HG03575 (cell line): ENCODE data around the gene GSTM3.
"Not testable (repeated sequence)": the region's sequence is repeated elsewhere in the genome, so short reads cannot be mapped to it uniquely, and the experiment has no call there.

Experiments
- ATAC-seq: cut with Tn5 transposase; IDR thresholded peaks from one replicate; pipeline ENCODE4 v1.9.1; 2021; ENCODE audit not compliant: unreplicated experiment, insufficient number of reproducible peaks, low FRiP score; ENCODE audit errors: extremely low read depth

Gene GSTM3

DNA sequence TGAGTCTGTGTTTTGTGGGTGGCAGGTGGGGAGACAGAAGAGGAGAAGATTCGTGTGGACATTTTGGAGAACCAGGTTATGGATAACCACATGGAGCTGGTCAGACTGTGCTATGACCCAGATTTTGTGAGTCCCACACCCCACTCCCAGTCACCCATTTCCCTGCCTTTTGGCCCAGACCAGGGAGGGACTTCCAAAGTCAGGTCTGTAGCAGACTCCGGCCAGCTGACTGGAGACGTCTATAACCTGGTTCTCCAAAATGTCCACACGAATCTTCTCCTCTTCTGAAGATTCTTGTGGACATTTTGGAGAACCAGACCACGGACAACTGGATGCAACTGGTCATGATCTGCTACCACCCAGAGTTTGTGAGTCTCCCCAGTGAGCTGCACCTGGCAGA, 27.2 kb downstream of the GSTM3 start:
- ATAC-seq = no peak

DNA sequence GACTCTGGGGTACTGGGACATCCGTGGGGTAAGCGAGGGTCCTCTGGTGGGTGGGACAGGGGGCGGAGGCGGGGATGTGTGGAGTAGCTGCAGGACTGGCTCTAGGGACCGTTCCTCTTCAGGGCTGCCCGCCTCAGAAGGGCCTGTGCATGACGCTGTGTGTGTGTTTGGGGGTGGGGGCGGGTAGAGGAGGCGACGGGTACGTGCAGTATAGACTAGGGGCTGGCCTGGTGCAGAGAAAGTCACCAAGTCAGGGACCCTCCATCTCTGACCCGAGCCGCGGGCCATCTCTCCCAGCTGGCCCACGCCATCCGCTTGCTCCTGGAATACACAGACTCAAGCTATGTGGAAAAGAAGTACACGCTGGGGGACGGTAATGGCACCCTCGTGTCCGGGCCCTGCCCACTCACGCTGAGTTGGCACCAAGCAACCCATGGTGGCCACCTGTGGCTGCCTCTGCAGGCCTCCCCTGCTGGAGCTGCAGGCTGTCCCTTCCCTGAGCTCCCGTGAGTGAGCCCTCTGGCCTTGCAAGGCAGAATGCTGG, 28.4 kb downstream of the GSTM3 start:
- no peak for ATAC-seq

DNA sequence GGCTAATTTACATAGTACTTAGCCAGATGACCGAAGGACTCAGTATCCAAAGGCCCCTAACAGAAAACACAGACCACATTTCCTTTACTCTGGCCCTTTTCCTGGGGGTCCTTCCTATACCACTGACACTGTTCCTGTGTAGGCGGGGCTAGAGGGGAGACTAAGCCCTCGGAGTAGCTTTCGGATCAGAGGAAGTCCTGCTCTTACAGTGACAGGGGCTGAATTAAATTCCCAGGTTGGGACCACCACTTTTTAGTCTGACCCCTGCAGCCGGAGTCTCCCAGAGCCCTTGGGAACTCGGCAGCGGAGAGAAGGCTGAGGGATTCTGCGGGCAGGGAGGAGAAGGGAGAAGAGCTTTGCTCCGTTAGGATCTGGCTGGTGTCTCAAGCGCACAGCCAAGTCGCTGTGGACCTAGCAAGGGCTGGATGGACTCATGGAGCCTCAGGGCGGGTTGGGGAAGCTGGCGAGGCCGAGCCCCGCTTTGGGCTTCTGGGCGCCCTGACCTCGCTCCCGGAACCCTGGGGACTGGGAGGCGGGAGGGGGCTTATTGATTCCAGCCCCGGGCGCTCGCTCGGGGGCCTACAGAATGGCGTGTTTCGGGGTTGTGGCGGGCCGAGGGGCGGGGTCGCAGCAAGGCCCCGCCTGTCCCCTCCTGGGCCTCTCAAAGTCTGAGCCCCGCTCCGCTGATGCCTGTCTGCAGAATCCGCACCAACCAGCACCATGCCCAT, 29.1 kb downstream of the GSTM3 start, which contains the start of gene GSTM5:
TSS of gene GSTM5 (plus strand) at position 659 of the 728 bp plus-strand sequence. CDS start at position 721, 62 bp downstream.
- not testable (repeated sequence) for ATAC-seq

DNA sequence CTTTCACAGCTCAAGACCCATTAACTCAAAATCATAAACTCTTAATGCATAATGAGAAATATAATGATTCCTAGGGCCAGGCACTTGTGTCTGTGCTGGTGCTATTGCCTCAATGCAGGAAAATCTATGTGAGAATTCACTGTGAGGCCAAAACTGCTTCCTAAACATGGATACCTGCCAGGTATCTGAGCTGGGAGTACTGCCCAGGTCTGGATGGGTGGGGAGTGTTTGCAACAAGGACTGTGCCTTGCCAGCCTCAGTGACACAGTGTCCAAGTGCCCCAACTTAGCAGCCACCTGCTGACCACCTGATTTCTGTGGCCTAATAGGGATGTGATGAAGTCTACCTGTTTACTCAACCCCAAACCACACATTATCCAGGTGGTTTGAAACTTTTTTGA, 31.0 kb downstream of the GSTM3 start:
- ATAC-seq = not testable (repeated sequence)

DNA sequence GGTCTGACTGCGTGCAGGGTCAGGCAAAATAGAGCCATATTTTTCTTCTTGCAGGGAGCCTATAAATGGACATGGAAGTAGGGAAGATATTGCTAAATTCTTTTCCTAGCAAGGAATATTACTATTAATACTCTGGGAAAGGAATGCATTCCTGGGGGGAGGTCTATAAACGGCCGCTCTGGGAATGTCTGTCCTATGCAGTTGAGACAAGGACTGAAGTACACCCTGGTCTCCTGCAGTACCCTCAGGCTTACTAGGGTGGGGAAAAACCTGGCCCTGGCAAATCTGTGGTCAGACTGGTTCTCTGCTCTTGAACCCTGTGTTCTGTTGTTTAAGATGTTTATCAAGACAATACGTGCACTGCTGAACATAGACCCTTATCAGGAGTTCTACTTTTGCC, 31.9 kb downstream of the GSTM3 start:
- not testable (repeated sequence) for ATAC-seq

DNA sequence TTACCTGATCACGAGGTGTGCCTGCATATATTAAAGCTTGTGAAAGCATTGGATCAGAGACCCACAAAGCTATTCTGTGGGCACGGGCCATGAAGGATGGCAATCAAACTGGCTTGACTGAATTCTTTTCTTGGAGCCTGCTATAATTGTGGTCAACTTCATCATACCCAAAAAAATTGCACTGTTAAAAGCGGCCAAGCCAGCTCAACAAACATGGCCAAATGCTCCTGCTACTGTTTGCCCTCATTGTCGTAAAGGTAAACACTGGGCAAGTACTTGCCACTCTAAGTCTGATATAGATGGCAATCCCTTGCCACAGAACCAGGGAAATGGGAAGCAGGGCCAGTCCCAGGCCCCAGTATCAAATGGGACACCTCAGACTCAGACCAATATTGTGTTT, 35.4 kb downstream of the GSTM3 start:
- ATAC-seq = no peak

DNA sequence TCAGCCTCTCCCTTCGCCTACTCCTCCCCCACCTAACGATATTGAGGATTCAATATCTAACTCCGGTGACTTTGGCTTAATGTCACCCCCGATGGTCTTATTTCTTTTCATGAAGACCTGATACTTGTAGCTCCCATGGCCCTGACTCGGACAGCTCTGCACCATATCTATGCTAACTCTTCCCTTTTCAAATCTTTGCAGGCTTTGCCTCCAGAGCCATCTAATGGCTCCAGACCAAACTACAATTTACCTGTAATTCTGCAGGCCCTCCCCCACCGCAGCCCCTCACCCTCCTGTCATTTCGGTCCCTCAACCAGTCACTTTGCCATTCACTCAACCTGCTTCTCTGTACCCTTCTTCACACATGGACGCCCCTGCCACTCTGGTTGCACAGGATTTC, 36.7 kb downstream of the GSTM3 start:
- no peak for ATAC-seq

DNA sequence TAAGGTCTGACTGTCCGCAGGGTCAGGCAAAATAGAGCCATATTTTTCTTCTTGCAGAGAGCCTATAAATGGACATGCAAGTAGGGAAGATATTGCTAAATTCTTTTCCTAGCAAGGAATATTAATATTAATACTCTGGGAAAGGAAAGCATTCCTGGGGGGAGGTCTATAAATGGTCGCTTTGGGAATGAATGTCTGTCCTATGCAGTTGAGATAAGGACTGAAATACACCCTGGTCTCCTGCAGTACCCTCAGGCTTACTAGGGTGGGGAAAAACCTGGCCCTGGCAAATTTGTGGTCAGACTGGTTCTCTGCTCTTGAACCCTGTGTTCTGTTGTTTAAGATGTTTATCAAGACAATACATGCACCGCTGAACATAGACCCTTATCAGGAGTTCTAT, 37.9 kb downstream of the GSTM3 start:
- ATAC-seq = not testable (repeated sequence)

DNA sequence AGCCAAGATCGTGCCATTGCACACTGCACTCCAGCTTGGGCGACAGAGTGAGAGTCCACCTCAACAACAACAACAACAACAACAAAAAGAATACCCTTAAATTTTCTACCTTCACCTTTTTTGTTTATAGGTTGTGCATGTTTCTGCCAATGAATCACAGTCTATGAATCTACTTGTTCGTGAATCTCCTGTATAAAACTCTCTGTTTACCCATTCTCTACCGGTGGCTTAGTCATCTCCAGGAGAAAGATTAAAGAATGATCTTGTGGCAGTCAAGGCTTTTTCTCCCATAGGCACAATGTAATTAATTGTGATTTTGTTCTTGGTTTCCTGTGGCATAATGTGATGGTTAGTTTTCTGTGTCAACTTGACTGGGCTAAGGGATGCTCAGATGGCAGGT, 43.0 kb downstream of the GSTM3 start:
- ATAC-seq = not testable (repeated sequence)

DNA sequence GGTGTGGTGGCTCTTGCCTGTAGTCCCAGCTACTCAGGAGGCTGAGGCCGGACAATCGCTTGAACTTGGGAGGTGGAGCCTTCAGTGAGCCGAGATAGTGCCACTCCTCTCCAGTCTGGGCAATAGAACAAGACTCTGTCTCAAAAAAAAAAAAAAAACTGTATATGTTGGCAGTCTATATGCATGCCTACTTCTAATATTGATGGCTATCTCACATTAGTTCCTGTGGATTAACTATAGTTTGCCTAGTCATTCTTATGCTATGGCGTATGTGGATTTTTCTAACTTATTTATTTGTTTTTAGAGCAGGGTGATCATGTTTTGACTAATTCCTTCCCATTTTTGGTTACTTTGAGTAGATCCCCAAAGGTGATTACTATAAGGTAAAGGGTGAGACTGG, 43.8 kb downstream of the GSTM3 start:
- no peak for ATAC-seq

DNA sequence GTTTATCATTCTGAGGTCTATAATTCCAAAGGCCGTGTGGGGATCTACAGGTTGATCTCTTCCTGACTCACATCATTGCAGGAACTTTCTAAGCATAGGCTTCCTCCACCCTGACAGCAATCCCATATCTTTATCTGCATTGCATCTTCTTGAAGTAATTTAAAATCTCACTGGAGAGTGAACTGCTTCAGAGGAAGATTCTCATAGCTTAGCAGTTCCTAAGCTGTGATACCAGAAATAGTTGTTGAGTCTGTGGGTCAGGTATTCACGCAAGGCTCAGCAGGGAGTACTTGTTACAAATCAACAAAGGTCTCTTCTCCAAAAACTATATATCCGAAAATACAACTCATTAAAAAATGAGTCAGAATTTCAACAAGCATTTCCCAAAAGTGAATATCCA, 45.7 kb downstream of the GSTM3 start:
- not testable (repeated sequence) for ATAC-seq

DNA sequence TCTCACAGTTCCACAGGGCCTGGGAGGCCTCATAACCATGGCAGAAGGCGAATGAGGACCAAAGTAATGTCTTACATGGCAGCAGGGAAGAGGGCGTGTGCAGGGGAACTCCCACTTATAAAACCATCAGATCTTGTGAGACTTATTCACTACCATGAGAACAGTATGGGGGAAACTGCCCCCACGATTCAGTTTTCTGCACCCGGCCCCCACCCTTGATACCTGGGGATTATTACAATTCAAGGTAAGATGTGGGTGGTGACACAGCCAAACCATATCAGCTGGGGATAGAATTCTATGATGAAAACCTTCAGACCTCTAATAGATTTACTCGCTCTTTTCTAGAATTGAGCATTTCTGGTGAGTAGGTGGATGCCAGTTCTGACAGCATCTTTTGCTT, 46.4 kb downstream of the GSTM3 start:
- not testable (repeated sequence) for ATAC-seq

DNA sequence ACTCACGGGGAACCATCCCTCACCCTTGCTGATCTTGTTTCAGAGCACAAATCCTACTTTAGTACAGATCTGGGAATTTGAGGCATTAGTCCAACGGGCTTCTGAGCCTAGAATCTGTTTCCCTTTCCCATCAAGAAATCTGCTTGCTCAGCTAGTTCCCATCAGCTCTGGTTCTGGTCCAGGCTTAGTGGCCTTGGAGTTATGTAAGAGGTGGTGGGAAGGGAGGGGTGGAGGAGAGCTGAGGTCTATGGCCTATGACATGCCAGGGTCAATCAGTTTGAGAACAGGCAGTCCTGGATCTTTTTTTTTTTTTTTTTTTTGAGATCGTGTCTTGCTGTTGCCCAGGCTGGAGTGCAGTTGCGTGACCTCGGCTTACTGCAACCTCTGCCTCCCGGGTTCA, 49.1 kb downstream of the GSTM3 start:
- ATAC-seq = no peak

DNA sequence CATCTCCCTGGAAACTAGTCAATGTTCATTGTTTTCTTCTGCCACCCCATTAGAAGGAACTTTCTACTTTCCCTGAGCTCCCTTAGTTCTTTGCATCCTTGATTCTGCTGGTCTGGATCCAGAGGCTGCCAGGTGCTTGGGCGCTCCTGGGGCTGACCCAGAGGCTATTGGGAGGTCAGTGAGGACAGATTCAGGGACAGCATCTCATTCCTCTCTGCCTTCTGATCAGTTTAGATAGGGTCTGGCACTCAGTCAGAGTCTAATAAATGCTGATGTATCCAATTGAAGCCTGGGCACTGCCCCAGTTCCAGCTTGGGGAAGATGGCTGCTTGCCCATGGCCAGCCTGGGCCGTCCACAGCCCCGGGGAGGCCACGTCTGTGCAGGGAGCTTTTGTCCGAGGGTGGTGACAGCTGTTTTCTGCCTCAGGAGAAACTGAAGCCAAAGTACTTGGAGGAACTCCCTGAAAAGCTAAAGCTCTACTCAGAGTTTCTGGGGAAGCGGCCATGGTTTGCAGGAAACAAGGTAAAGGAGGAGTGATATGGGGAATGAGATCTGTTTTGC, 50.9 kb downstream of the GSTM3 start:
- no peak for ATAC-seq

DNA sequence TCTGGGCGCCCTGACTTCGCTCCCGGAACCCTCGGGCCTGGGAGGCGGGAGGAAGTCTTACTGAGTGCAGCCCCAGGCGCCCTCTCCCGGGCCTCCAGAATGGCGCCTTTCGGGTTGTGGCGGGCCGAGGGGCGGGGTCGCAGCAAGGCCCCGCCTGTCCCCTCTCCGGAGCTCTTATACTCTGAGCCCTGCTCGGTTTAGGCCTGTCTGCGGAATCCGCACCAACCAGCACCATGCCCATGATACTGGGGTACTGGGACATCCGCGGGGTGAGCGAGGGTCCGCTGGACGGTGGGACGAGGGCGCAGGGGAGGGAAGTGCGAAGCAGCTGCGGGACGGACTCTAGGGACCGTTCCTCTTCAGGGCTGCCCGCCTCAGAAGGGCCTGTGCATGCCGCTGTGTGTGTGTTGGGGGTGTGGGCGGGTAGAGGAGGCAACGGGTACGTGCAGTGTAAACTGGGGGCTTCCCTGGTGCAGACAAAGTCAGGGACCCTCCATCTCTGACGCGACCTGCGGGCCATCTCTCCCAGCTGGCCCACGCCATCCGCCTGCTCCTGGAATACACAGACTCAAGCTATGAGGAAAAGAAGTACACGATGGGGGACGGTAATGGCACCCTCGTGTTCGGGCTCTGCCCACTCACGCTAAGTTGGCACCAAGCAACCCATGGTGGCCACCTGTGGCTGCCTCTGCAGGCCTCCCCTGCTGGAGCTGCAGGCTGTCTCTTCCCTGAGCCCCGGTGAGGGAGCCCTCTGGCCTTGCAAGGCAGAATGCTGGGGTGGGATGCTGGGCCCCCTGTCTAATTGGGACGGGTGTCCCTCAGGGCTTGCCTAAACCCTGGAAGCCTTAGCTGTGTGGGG, 53.0 kb downstream of the GSTM3 start, which contains the start of gene GSTM1:
TSS of gene GSTM1 (plus strand) at position 177 of the 859 bp plus-strand sequence. CDS start at position 234, 57 bp downstream.
- ATAC-seq = peak; percentile 64

DNA sequence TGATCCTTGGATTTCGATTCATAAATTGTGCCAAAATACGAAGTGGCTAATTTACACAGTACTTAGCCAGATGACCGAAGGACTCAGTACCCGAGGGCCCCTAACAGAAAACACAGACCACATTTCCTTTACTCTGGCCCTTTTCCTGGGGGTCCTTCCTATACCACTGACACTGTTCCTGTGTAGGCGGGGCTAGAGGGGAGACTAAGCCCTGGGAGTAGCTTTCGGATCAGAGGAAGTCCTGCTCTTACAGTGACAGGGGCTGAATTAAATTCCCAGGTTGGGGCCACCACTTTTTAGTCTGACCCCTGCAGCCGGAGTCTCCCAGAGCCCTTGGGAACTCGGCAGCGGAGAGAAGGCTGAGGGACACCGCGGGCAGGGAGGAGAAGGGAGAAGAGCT, 53.7 kb downstream of the GSTM3 start:
- not testable (repeated sequence) for ATAC-seq

DNA sequence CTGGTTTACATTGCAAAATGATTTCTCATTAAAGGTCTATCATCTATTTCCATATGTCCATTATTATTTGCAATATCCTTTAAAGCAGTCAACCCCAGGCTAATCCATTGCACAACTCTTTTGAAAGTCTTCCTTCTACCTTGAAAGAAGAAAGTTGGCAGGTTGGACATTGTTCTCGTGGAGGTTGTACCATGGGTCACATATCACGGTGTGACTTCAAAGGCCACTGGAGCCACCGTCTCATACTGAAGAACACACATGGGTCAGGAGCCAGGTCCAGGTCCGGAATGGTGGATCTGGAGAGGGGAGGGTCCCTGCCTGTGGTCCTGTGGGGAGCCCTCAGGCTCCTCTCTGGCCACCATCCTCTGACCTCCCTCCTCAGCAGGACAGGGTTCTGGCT, 54.9 kb downstream of the GSTM3 start:
- not testable (repeated sequence) for ATAC-seq

DNA sequence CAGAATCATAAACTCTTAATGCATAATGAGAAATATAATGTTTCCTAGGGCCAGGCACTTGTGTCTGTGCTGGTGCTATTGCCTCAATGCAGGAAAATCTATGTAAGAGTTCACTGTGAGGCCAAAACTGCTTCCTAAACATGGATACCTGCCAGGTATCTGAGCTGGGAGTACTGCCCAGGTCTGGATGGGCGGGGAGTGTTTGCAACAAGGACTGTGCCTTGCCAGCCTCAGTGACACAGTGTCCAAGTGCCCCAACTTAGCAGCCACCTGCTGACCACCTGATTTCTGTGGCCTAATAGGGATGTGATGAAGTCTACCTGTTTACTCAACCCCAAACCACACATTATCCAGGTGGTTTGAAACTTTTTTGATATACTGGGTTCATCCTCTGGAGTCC, 55.4 kb downstream of the GSTM3 start:
- not testable (repeated sequence) for ATAC-seq

DNA sequence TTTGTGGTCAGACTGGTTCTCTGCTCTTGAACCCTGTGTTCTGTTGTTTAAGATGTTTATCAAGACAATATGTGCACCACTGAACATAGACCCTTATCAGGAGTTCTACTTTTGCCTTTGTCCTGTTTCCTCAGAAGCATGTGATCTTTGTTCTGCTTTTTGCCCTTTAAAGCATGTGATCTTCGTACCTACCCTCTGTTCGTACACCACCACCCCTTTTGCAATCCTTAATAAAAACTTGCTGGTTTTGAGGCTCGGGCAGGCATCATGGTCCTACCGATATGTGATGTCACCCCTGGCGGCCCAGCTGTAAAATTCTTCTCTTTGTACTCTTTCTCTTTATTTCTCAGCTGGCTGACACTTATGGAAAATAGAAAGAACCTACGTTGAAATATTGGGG, 56.1 kb downstream of the GSTM3 start:
- ATAC-seq = not testable (repeated sequence)
